Mesenchymal stem cell (in vitro differentiated cells and primary cell): ENCODE data around the gene AFF2.

Source experiments
- DNase-seq: peaks from one replicate; pipeline ENCODE4 v3.0.0-alpha.2; 2013
- H2AFZ ChIP-seq: one replicate; pipeline ENCODE4 v1.6.1; 2013; ENCODE audit warnings: low read depth, mild to moderate bottlenecking, control low read depth, inconsistent platforms, low read length, moderate library complexity
- H2AK5ac ChIP-seq: 2 replicates; pipeline ENCODE4 v1.6.1; 2013; ENCODE audit warnings: low read length, moderate library complexity, mild to moderate bottlenecking, inconsistent platforms; ENCODE audit not compliant: severe bottlenecking
- H2BK120ac ChIP-seq: one replicate; pipeline ENCODE4 v1.6.1; 2013; ENCODE audit warnings: low read depth, mild to moderate bottlenecking, inconsistent platforms, low read length, moderate library complexity
- H2BK12ac ChIP-seq, 2 experiments: one replicate each; pipeline ENCODE4 v1.6.1; 2013; ENCODE audit warnings: inconsistent platforms in 2 of 2, low read length in 2 of 2, mild to moderate bottlenecking in 2 of 2, moderate library complexity in 2 of 2, control low read depth in 1 of 2
- H2BK15ac ChIP-seq: one replicate; pipeline ENCODE4 v1.6.1; 2013; ENCODE audit warnings: mild to moderate bottlenecking, low read depth, inconsistent platforms; ENCODE audit not compliant: poor library complexity, severe bottlenecking
- H2BK5ac ChIP-seq: 2 replicates; pipeline ENCODE4 v1.6.1; 2013; ENCODE audit warnings: low read depth, mild to moderate bottlenecking, low read length, control low read depth, inconsistent platforms; ENCODE audit not compliant: poor library complexity, severe bottlenecking
- H3K14ac ChIP-seq, 2 experiments: one replicate each; pipeline ENCODE4 v1.6.1; 2013; ENCODE audit warnings: inconsistent platforms in 2 of 2, low read length in 2 of 2, control low read depth in 1 of 2, mild to moderate bottlenecking in 1 of 2, moderate library complexity in 1 of 2
- H3K18ac ChIP-seq, 2 experiments: one replicate each; pipeline ENCODE4 v1.6.1; 2013; ENCODE audit warnings: inconsistent platforms in 2 of 2, low read length in 2 of 2, control low read depth in 1 of 2, low read depth in 1 of 2, mild to moderate bottlenecking in 1 of 2
- H3K23ac ChIP-seq, 2 experiments: one replicate each; pipeline ENCODE4 v1.6.1; 2013; ENCODE audit warnings: inconsistent platforms in 2 of 2, low read length in 2 of 2, mild to moderate bottlenecking in 2 of 2, moderate library complexity in 2 of 2, control low read depth in 1 of 2
- H3K27ac ChIP-seq: 2 replicates; pipeline ENCODE4 v1.5.1; 2013; ENCODE audit warnings: mild to moderate bottlenecking, moderate library complexity, low read length, control low read depth, inconsistent platforms; ENCODE audit not compliant: poor library complexity, severe bottlenecking
- H3K27me3 ChIP-seq, 2 experiments: 2 replicates each; pipeline versions ENCODE4 v1.6.1 to v1.7.0; 2013; ENCODE audit warnings: low read length in 2 of 2, mild to moderate bottlenecking in 2 of 2, moderate library complexity in 2 of 2, control low read depth in 1 of 2, inconsistent platforms in 1 of 2; ENCODE audit not compliant: control insufficient read depth in 1 of 2, insufficient read depth in 1 of 2
- H3K36me3 ChIP-seq, 2 experiments: 2 replicates each; pipeline versions ENCODE4 v1.6.1 to v1.7.0; 2013; ENCODE audit warnings: low read length in 2 of 2, control low read depth in 1 of 2, inconsistent platforms in 1 of 2, low read depth in 1 of 2, mild to moderate bottlenecking in 1 of 2; ENCODE audit not compliant: insufficient read depth in 2 of 2, control insufficient read depth in 1 of 2
- H3K4ac ChIP-seq, 2 experiments: one replicate each; pipeline ENCODE4 v1.6.1; 2013; ENCODE audit warnings: inconsistent platforms in 2 of 2, low read length in 2 of 2, mild to moderate bottlenecking in 2 of 2, moderate library complexity in 2 of 2, control low read depth in 1 of 2, low read depth in 1 of 2
- H3K4me1 ChIP-seq: 2 replicates; pipeline ENCODE4 v1.6.1; 2013; ENCODE audit warnings: low read depth, low read length, control low read depth; ENCODE audit not compliant: control insufficient read depth, insufficient read depth
- H3K4me2 ChIP-seq: 2 replicates; pipeline ENCODE4 v1.6.1; 2013; ENCODE audit warnings: low read length, mild to moderate bottlenecking, inconsistent platforms; ENCODE audit not compliant: poor library complexity, severe bottlenecking
- H3K4me3 ChIP-seq, 2 experiments: 2 replicates each; pipeline versions ENCODE4 v1.5.1 to v1.7.0; 2013; ENCODE audit warnings: low read length in 2 of 2, mild to moderate bottlenecking in 2 of 2, control low read depth in 1 of 2, low read depth in 1 of 2; ENCODE audit not compliant: insufficient read depth in 1 of 2
- H3K79me1 ChIP-seq: replicated peaks from 2 replicates; pipeline ENCODE4 v1.6.1; 2013; ENCODE audit warnings: mild to moderate bottlenecking, control low read depth, low read length, inconsistent platforms; ENCODE audit not compliant: poor library complexity, severe bottlenecking
- H3K9ac ChIP-seq: 2 replicates; pipeline ENCODE4 v1.7.0; 2013; ENCODE audit warnings: mild to moderate bottlenecking, low read length, moderate library complexity
- H3K9me3 ChIP-seq: 2 replicates; pipeline ENCODE4 v1.7.0; 2013; ENCODE audit warnings: mild to moderate bottlenecking, low read length; ENCODE audit not compliant: control insufficient read depth
- H4K8ac ChIP-seq: one replicate; pipeline ENCODE4 v1.6.1; 2013; ENCODE audit warnings: inconsistent platforms, mild to moderate bottlenecking, low read length, moderate library complexity
- H4K91ac ChIP-seq: one replicate; pipeline ENCODE4 v1.6.1; 2013; ENCODE audit warnings: mild to moderate bottlenecking, low read length, inconsistent platforms
- WGBS: methylation state at CpG from one replicate; pipeline ENCODE4 v1.1.7; 2013; ENCODE audit warnings: mixed read lengths; 5-methylcytosine and 5-hydroxymethylcytosine counted together

Gene AFF2

DNA sequence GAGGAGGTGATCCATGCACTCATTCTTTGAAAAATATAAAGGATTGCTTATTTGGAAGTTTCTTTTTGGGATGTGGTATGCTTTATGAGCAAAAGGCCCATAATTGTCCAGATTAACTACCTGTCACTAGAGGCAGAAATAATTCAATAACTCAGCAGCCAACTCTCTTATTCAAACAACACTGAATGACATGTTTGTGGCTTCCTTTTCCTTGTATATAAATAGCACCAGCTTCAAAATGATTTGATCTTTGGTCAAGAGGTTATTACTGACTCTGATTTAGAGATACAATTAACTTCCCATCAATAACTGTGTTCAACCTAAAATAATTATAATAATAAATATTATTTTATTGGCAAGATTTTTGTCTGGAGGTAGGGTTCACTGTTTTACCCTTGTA lies 232.3 kb downstream of the AFF2 start:
- H3K4me1 ChIP-seq = no peaks in the 10 kb centered on the region
- no peak overlapping the region for H3K23ac ChIP-seq
- DNase-seq = no peak
- H3K4ac ChIP-seq = no peak overlapping the region
- H3K9me3 ChIP-seq = no peaks in the 10 kb centered on the region
- no peak overlapping the region for H2AK5ac ChIP-seq
- no peak overlapping the region for H3K4me2 ChIP-seq
- no peak overlapping the region for H3K9ac ChIP-seq
- H3K36me3 ChIP-seq = no peaks in the 10 kb centered on the region
- H3K27ac ChIP-seq = no peak overlapping the region
- H3K18ac ChIP-seq = no peak overlapping the region
- no peak overlapping the region for H2AFZ ChIP-seq
- H3K27me3 ChIP-seq = no peaks in the 10 kb centered on the region
- H4K91ac ChIP-seq = no peak overlapping the region
- no peak overlapping the region for H2BK120ac ChIP-seq
- no peak overlapping the region for H2BK12ac ChIP-seq
- H3K14ac ChIP-seq = no peak overlapping the region
- H4K8ac ChIP-seq = no peak overlapping the region
- H3K79me1 ChIP-seq = no peaks in the 10 kb centered on the region
- no peak overlapping the region for H3K4me3 ChIP-seq
- H2BK15ac ChIP-seq = no peak overlapping the region
- H2BK5ac ChIP-seq = no peak overlapping the region

DNA sequence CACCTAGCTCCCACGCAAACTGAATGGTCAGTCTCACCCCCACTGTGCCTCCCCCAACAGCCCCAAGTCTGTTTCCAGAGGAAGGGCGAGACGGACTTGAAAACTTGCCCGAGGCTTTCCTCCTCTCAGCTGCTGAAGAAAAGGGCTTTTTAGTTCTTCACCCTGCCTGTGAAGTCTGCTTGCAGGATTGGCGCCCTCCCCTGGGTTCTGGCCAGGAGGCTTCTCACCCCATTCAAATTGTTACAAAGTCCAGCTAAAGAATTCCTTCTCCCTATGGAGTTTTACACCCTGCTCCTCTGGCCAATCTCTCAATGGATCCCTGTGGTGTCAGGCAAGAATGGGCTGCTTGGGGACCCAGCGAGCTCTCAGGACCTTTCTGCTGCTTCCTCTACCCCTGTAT lies 241.0 kb downstream of the AFF2 start:
- Histone ChIP-seq H3K23ac (no peak overlapping the region), H4K8ac (no peak overlapping the region), H2BK120ac (no peak overlapping the region), H3K79me1 (no peaks in the 10 kb centered on the region), H2AK5ac (no peak overlapping the region), H3K9ac (no peak overlapping the region), H2BK12ac (no peak overlapping the region), H2AFZ (no peak overlapping the region), H3K36me3 (no peaks in the 10 kb centered on the region), H3K9me3 (no peaks in the 10 kb centered on the region), H4K91ac (no peak overlapping the region), H3K27me3 (no peaks in the 10 kb centered on the region), H3K27ac (no peak overlapping the region), H3K4me2 (no peak overlapping the region), H3K4me1 (no peaks in the 10 kb centered on the region), H3K4me3 (no peak overlapping the region), H3K4ac (no peak overlapping the region), H2BK15ac (no peak overlapping the region), H2BK5ac (no peak overlapping the region), H3K18ac (no peak overlapping the region), H3K14ac (no peak overlapping the region)
- DNase-seq = no peak
- 27% methylated on average over 5 of the region's 6 CpGs for WGBS

DNA sequence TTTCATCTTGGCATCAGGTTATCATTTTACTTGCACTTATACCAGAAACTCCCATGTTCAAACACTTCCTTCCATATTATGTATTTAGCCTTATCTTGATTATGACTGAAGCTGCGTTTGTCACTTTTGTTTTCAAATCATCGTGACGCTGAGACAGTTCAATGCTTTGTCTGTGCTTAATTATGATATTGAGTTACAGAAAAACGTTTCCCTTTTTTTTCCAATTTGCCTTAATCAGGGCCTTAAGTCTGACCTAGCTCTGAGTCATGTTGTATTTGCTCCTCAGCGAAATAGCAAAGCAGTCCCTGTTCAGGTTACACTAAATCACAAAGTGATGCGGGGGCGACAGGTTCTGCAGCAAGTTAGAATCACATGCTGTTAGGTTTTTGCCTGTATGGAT lies 254.7 kb downstream of the AFF2 start:
- no peak overlapping the region for H2AFZ ChIP-seq
- DNase-seq = no peak
- H2BK12ac ChIP-seq = no peak overlapping the region
- no peak overlapping the region for H2BK5ac ChIP-seq
- no peak overlapping the region for H3K4me2 ChIP-seq
- H3K4me3 ChIP-seq = no peak overlapping the region
- 71% methylated on average over 3 of the region's 7 CpGs for WGBS
- no peak overlapping the region for H3K4ac ChIP-seq
- H2BK15ac ChIP-seq = no peak overlapping the region
- H3K79me1 ChIP-seq = no peaks in the 10 kb centered on the region
- no peaks in the 10 kb centered on the region for H3K9me3 ChIP-seq
- no peak overlapping the region for H3K18ac ChIP-seq
- H2BK120ac ChIP-seq = no peak overlapping the region
- H2AK5ac ChIP-seq = no peak overlapping the region
- H3K27ac ChIP-seq = no peak overlapping the region
- no peak overlapping the region for H4K8ac ChIP-seq
- no peak overlapping the region for H3K23ac ChIP-seq
- H3K4me1 ChIP-seq = no peaks in the 10 kb centered on the region
- no peaks in the 10 kb centered on the region for H3K36me3 ChIP-seq
- H3K27me3 ChIP-seq = no peaks in the 10 kb centered on the region
- H3K14ac ChIP-seq = no peak overlapping the region
- H3K9ac ChIP-seq = no peak overlapping the region
- no peak overlapping the region for H4K91ac ChIP-seq

DNA sequence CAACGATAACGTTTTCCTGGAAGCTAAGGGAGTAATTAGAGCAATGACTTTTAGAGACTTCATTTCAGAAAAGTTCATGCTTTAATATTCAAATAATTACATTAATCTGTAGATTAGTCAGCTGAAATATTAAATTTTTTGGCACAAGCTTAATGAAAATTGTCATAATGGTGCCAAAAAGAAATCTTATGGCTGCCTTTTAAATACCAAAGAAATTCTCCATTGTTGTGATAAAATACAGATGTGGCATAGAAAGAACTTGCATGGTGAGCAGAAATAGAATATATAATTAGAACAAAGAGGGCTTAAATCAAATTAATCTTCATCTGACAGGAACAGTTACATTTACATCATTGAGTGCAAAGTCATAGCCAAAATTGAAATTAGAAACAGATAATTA lies 263.5 kb downstream of the AFF2 start:
- Histone ChIP-seq H3K9ac (no peak overlapping the region), H3K4me3 (no peak overlapping the region), H3K4ac (no peak overlapping the region), H2BK15ac (no peak overlapping the region), H4K8ac (no peak overlapping the region), H2BK12ac (no peak overlapping the region), H3K4me1 (no peaks in the 10 kb centered on the region), H2AFZ (no peak overlapping the region), H3K9me3 (peaks cover 5% of the 10 kb centered on the region), H3K27ac (no peak overlapping the region), H3K18ac (no peak overlapping the region), H3K4me2 (no peak overlapping the region), H3K14ac (no peak overlapping the region), H2AK5ac (no peak overlapping the region), H4K91ac (no peak overlapping the region), H3K79me1 (no peaks in the 10 kb centered on the region), H2BK120ac (no peak overlapping the region), H3K23ac (no peak overlapping the region), H3K27me3 (no peaks in the 10 kb centered on the region), H3K36me3 (no peaks in the 10 kb centered on the region), H2BK5ac (no peak overlapping the region)
- WGBS = no CpG with 5 or more reads among the region's 2 CpGs
- DNase-seq = no peak
